A673 (cell line): ENCODE measurements around the gene TMEM44. TPM values are rescaled to one million over a fixed set of nuclear protein-coding genes. Genes with fewer than 3 reads are reported as not detected.

ENCODE experiments used
- BruUV-seq: library from RNA; stranded (reverse); fragments of 400-500 nt; replicated peaks from 2 replicates; lab custom pipeline; 2021; lab: Mats Ljungman, UMichigan
- CTCF ChIA-PET: fragments of 300-600 bp; sonication (Branson Sonifier 250); formaldehyde crosslinking; loops from one replicate; lab custom pipeline; 2022; ENCODE audit warnings: antibody characterized with exemption; lab: Charles Lee
- POLR2A ChIA-PET: fragments of 300-600 bp; sonication (Branson Sonifier 250); formaldehyde crosslinking; loops from one replicate; lab custom pipeline; 2022; ENCODE audit warnings: antibody characterized with exemption; ENCODE audit not compliant: low non-redundant PET; lab: Charles Lee
- DNase-seq: peaks from one replicate; pipeline ENCODE4 v3.0.0-alpha.2; 2015; ENCODE audit warnings: low spot score
- H3K27ac ChIP-seq: fragments of 200-600 bp; sonication (generic); 2 replicates; pipeline ENCODE4 v1.5.1; 2016; ENCODE audit warnings: mixed run types, low read depth, mild to moderate bottlenecking, mixed read lengths, antibody characterized with exemption, low read length; ENCODE audit not compliant: poor library complexity, severe bottlenecking
- H3K27me3 ChIP-seq: fragments of 200-600 bp; sonication (generic); replicated peaks from 2 replicates; pipeline ENCODE4 v1.6.1; 2017; ENCODE audit warnings: mixed run types, low read depth, mild to moderate bottlenecking, mixed read lengths, antibody characterized with exemption, low read length; ENCODE audit not compliant: insufficient read depth, poor library complexity
- H3K36me3 ChIP-seq: fragments of 200-600 bp; sonication (generic); 2 replicates; pipeline ENCODE4 v1.6.1; 2016; ENCODE audit warnings: mixed run types, mild to moderate bottlenecking, mixed read lengths, antibody characterized with exemption, low read length; ENCODE audit not compliant: insufficient read depth, poor library complexity, severe bottlenecking
- H3K4me1 ChIP-seq: fragments of 200-600 bp; sonication (generic); 2 replicates; pipeline ENCODE4 v1.6.1; 2017; ENCODE audit warnings: mixed run types, mild to moderate bottlenecking, mixed read lengths, antibody characterized with exemption, low read length; ENCODE audit not compliant: insufficient read depth, poor library complexity, severe bottlenecking
- H3K4me3 ChIP-seq: fragments of 200-600 bp; sonication (generic); 2 replicates; pipeline ENCODE4 v1.5.1; 2016; ENCODE audit warnings: low read depth, mixed run types, mild to moderate bottlenecking, mixed read lengths, low read length; ENCODE audit not compliant: poor library complexity, severe bottlenecking
- H3K9me3 ChIP-seq: fragments of 200-600 bp; sonication (generic); 2 replicates; pipeline ENCODE4 v1.6.1; 2016; ENCODE audit warnings: mixed run types, low read depth, mild to moderate bottlenecking, mixed read lengths, antibody characterized with exemption, low read length; ENCODE audit not compliant: poor library complexity, severe bottlenecking
- CTCF ChIP-seq: fragments of 300-800, 200-600 bp; sonication (generic); conservative IDR thresholded peaks from 2 replicates; pipeline ENCODE4 v1.5.1; 2017; ENCODE audit warnings: low read depth, mild to moderate bottlenecking, antibody characterized with exemption, low read length, moderate library complexity, mixed read lengths
- EZH2 ChIP-seq: fragments of 200-600 bp; sonication (generic); IDR thresholded peaks from 2 replicates; pipeline ENCODE4 v1.6.1; 2017; ENCODE audit warnings: borderline replicate concordance, low read depth, mild to moderate bottlenecking, mixed read lengths, antibody characterized with exemption, low read length; ENCODE audit not compliant: poor library complexity, severe bottlenecking
- intact Hi-C: fragments of 100-400 bp; cut with micrococcal nuclease; formaldehyde crosslinking; loops from one replicate; pipeline ENCODE4 v1.10.0; 2022; ENCODE audit not compliant: unreplicated experiment
- total RNA-seq: library from RNA; stranded (reverse); gene quantifications from 2 replicates; pipeline ENCODE4 v1.2.3, GENCODE V29; 2021

The TMEM44 gene
- total RNA-seq, 1 experiment from 2014 or later: 20.9 TPM

- Histone ChIP-seq H3K27me3 (no peaks in the 10 kb centered on the region), H3K4me3 (no peak overlapping the region), H3K9me3 (no peaks in the 10 kb centered on the region), H3K27ac (no peak overlapping the region), H3K36me3 (no peaks in the 10 kb centered on the region), H3K4me1 (peaks cover 16% of the 10 kb centered on the region)
- TF ChIP-seq EZH2 (no peak), CTCF (peak; percentile 21; the same call in 1 of the 2 replicates)
- BruUV-seq: no TSS peak
- intact Hi-C loops: loop anchor here (5.0 kb wide), 1 partner anchor 103 kb away; no protein-coding TSS in a partner anchor
- POLR2A ChIA-PET: no interaction called here
- CTCF ChIA-PET: interaction anchor here (0.6 to 2.3 kb wide), 2 partner anchors 43 to 103 kb away, joined by 3 to 9 read pairs; no protein-coding TSS in a partner anchor
- DNase-seq: no peak
Observed at GRCh38 chr3:194574639-194575483, 58.4 kb downstream of the TMEM44 start.

- TF ChIP-seq EZH2: no peak
- TF ChIP-seq CTCF: peak; percentile 80
- H3K27ac ChIP-seq: no peak overlapping the region
- H3K4me1 ChIP-seq: peaks cover 16% of the 10 kb centered on the region
- no peaks in the 10 kb centered on the region for H3K9me3 ChIP-seq
- no peak overlapping the region for H3K4me3 ChIP-seq
- no peaks in the 10 kb centered on the region for H3K36me3 ChIP-seq
- CTCF ChIA-PET: interaction anchor here (0.6 to 2.3 kb wide), 6 partner anchors 9 to 102 kb away, joined by 3 to 9 read pairs (median 4); no protein-coding TSS in a partner anchor
- intact Hi-C loops: loop anchor here (5.0 kb wide), 1 partner anchor 102 kb away; no protein-coding TSS in a partner anchor
- H3K27me3 ChIP-seq: no peaks in the 10 kb centered on the region
- peak; percentile 78 for DNase-seq
- POLR2A ChIA-PET: no interaction called here
- no TSS peak for BruUV-seq
Observed at GRCh38 chr3:194573680-194574437, 59.4 kb downstream of the TMEM44 start.

- Histone ChIP-seq H3K9me3 (no peaks in the 10 kb centered on the region), H3K36me3 (no peaks in the 10 kb centered on the region), H3K4me3 (no peak overlapping the region), H3K4me1 (peaks cover 16% of the 10 kb centered on the region), H3K27me3 (no peaks in the 10 kb centered on the region), H3K27ac (no peak overlapping the region)
- POLR2A ChIA-PET: interaction anchor here (0.6 kb wide), 1 partner anchor 11 kb away, joined by 3 read pairs; no protein-coding TSS in a partner anchor
- no TSS peak for BruUV-seq
- no peak for TF ChIP-seq CTCF
- no peak for TF ChIP-seq EZH2
- no peak for DNase-seq
- intact Hi-C loops: loop anchor here (5.0 kb wide), 1 partner anchor 101 kb away; no protein-coding TSS in a partner anchor
- CTCF ChIA-PET: interaction anchor here (0.6 to 2.3 kb wide), 5 partner anchors 9 to 101 kb away, joined by 3 to 9 read pairs (median 4); no protein-coding TSS in a partner anchor
Observed at GRCh38 chr3:194572944-194573491, 60.2 kb downstream of the TMEM44 start.
